ENCODE results near the gene MAP1S. TPM values are rescaled to one million over a fixed set of nuclear protein-coding genes. Genes with fewer than 3 reads are reported as not detected.

Gene MAP1S
- total RNA-seq, 1 donor from 2014 or later: 8.9 TPM

GRCh38 chr19:17724655-17725054, 5.4 kb downstream of the MAP1S start:
- H3K9ac ChIP-seq: no peak overlapping the region
- H3K27ac ChIP-seq: no peak overlapping the region
- H3K4me3 Mint-ChIP-seq: no peak overlapping the region
- H2AFZ ChIP-seq (replicated peaks): no peak overlapping the region
- H4K20me1 ChIP-seq (ENCODE audit: low read depth): peaks cover 64% of the 10 kb centered on the region
- no peak for DNase-seq (ENCODE audit: low spot score)
- H3K9me3 Mint-ChIP-seq: no peaks in the 10 kb centered on the region
- no peaks in the 10 kb centered on the region for H3K36me3 ChIP-seq
- peaks cover 16% of the 10 kb centered on the region for H3K4me1 Mint-ChIP-seq
- H3K36me3 Mint-ChIP-seq: peaks cover 14% of the 10 kb centered on the region
- H3K27me3 ChIP-seq: no peaks in the 10 kb centered on the region
- H3K27ac Mint-ChIP-seq: peak overlapping the region; percentile 72
- TF ChIP-seq EZH2 (IDR thresholded peaks at IDR 0.05) (no peak), EZH2phosphoT487 (IDR thresholded peaks at IDR 0.05) (no peak), CTCF (IDR thresholded peaks at IDR 0.05) (no peak)
- H3K4me3 ChIP-seq: no peak overlapping the region
- H3K9me3 ChIP-seq (ENCODE audit: low read depth): no peaks in the 10 kb centered on the region
- H3F3A ChIP-seq (ENCODE audit: low read depth): no peaks in the 10 kb centered on the region
- H3K27me3 Mint-ChIP-seq (ENCODE audit: insufficient read depth, low read depth): peaks cover 7% of the 10 kb centered on the region
- peaks cover 11% of the 10 kb centered on the region for H3K4me1 ChIP-seq
- H3K4me2 ChIP-seq: no peak overlapping the region
- peaks cover 79% of the 10 kb centered on the region for H3K79me2 ChIP-seq (ENCODE audit: low read depth)

- Mint-ChIP-seq H3K4me3 (no peak overlapping the region), H3K36me3 (peaks cover 22% of the 10 kb centered on the region), H3K27ac (no peak overlapping the region), H3K9me3 (no peaks in the 10 kb centered on the region), H3K4me1 (peaks cover 10% of the 10 kb centered on the region), H3K27me3 (ENCODE audit: insufficient read depth, low read depth) (peaks cover 7% of the 10 kb centered on the region)
- H3K27ac ChIP-seq: no peak overlapping the region
- no peaks in the 10 kb centered on the region for H3K9me3 ChIP-seq (ENCODE audit: low read depth)
- no peak overlapping the region for H3K9ac ChIP-seq
- no peak overlapping the region for H3K4me2 ChIP-seq
- peaks cover 6% of the 10 kb centered on the region for H3K4me1 ChIP-seq
- H2AFZ ChIP-seq (replicated peaks): no peak overlapping the region
- peaks cover 79% of the 10 kb centered on the region for H3K79me2 ChIP-seq (ENCODE audit: low read depth)
- peak; percentile 35 for DNase-seq (ENCODE audit: low spot score)
- TF ChIP-seq CTCF (IDR thresholded peaks at IDR 0.05) (peak; percentile 61), EZH2phosphoT487 (IDR thresholded peaks at IDR 0.05) (no peak)
- H4K20me1 ChIP-seq (ENCODE audit: low read depth): peaks cover 64% of the 10 kb centered on the region
- H3K36me3 ChIP-seq: no peaks in the 10 kb centered on the region
- no peak overlapping the region for H3K4me3 ChIP-seq
- no peaks in the 10 kb centered on the region for H3K27me3 ChIP-seq
- H3F3A ChIP-seq (ENCODE audit: low read depth): no peaks in the 10 kb centered on the region
Measured at GRCh38 chr19:17725422-17726078, 6.3 kb downstream of the MAP1S start.

- H3K79me2 ChIP-seq (ENCODE audit: low read depth): peaks cover 79% of the 10 kb centered on the region
- no peaks in the 10 kb centered on the region for H3K27me3 ChIP-seq
- Mint-ChIP-seq H3K9me3 (no peaks in the 10 kb centered on the region), H3K4me1 (peaks cover 3% of the 10 kb centered on the region), H3K27me3 (ENCODE audit: insufficient read depth, low read depth) (peaks cover 7% of the 10 kb centered on the region), H3K27ac (no peak overlapping the region), H3K36me3 (peaks cover 28% of the 10 kb centered on the region), H3K4me3 (no peak overlapping the region)
- no peaks in the 10 kb centered on the region for H3F3A ChIP-seq (ENCODE audit: low read depth)
- no peak overlapping the region for H3K4me2 ChIP-seq
- H2AFZ ChIP-seq (replicated peaks): no peak overlapping the region
- no peak overlapping the region for H3K4me3 ChIP-seq
- H3K9me3 ChIP-seq (ENCODE audit: low read depth): no peaks in the 10 kb centered on the region
- no peaks in the 10 kb centered on the region for H3K4me1 ChIP-seq
- no peak for TF ChIP-seq CTCF (IDR thresholded peaks at IDR 0.05)
- no peak for TF ChIP-seq EZH2phosphoT487 (IDR thresholded peaks at IDR 0.05)
- TF ChIP-seq EZH2 (IDR thresholded peaks at IDR 0.05): no peak
- DNase-seq (ENCODE audit: low spot score): no peak
- no peaks in the 10 kb centered on the region for H3K36me3 ChIP-seq
- peaks cover 64% of the 10 kb centered on the region for H4K20me1 ChIP-seq (ENCODE audit: low read depth)
- H3K27ac ChIP-seq: no peak overlapping the region
- no peak overlapping the region for H3K9ac ChIP-seq
Measured at GRCh38 chr19:17726136-17726741, 7.0 kb downstream of the MAP1S start.
